ENCODE measurements around the gene SYT10. TPM values are rescaled to one million over a fixed set of nuclear protein-coding genes. Genes with fewer than 3 reads are reported as not detected.
"Not testable (repeated sequence)": the region's sequence is repeated elsewhere in the genome, so short reads cannot be mapped to it uniquely, and the experiment has no call there.

Gene SYT10
- total RNA-seq, 6 experiments from 2014 or later, result 0.04 to 0.95 (median 0.18) TPM

GRCh38 chr12:33349791-33350190 lies 89.8 kb downstream of the SYT10 start:
- ATAC-seq (no peak), DNase-seq (no peak)
- H3K4me3 ChIP-seq, result no peak overlapping the region
- H3K36me3 ChIP-seq, result no peaks in the 10 kb centered on the region
- no peaks in the 10 kb centered on the region for H3K27me3 ChIP-seq
- TF ChIP-seq POLR2A (IDR thresholded peaks at IDR 0.05), result no peak
- TF ChIP-seq, protein P1, sequence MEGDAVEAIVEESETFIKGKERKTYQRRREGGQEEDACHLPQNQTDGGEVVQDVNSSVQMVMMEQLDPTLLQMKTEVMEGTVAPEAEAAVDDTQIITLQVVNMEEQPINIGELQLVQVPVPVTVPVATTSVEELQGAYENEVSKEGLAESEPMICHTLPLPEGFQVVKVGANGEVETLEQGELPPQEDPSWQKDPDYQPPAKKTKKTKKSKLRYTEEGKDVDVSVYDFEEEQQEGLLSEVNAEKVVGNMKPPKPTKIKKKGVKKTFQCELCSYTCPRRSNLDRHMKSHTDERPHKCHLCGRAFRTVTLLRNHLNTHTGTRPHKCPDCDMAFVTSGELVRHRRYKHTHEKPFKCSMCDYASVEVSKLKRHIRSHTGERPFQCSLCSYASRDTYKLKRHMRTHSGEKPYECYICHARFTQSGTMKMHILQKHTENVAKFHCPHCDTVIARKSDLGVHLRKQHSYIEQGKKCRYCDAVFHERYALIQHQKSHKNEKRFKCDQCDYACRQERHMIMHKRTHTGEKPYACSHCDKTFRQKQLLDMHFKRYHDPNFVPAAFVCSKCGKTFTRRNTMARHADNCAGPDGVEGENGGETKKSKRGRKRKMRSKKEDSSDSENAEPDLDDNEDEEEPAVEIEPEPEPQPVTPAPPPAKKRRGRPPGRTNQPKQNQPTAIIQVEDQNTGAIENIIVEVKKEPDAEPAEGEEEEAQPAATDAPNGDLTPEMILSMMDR (IDR thresholded peaks at IDR 0.05), result no peak
- H3K9me3 ChIP-seq, result no peaks in the 10 kb centered on the region
- H3K27ac ChIP-seq, result no peak overlapping the region
- intact Hi-C loops (cut with DNase I), result no loop called here
- no peaks in the 10 kb centered on the region for H3K4me1 ChIP-seq

- not testable (repeated sequence) for H3K36me3 ChIP-seq, H3K4me3 ChIP-seq
Measured at GRCh38 chr12:33331961-33332398, 107.6 kb downstream of the SYT10 start.

GRCh38 chr12:33330940-33331339 lies 108.7 kb downstream of the SYT10 start:
- Histone ChIP-seq H3K36me3 (no peaks in the 10 kb centered on the region), H3K9me3 (no peaks in the 10 kb centered on the region), H3K4me1 (no peaks in the 10 kb centered on the region), H3K4me3 (no peak overlapping the region), H3K27ac (no peak overlapping the region), H3K27me3 (no peaks in the 10 kb centered on the region)
- intact Hi-C loops (cut with DNase I), result no loop called here
- TF ChIP-seq POLR2A (IDR thresholded peaks at IDR 0.05), result no peak
- TF ChIP-seq, protein P1 (IDR thresholded peaks at IDR 0.05), result no peak
- ATAC-seq (no peak), DNase-seq (no peak)
- WGBS (ENCODE audit: insufficient coverage, low coverage, low lambda C conversion rate, missing lambda C conversion rate), result 43% methylated on average over 2 of the region's 2 CpGs

More at GRCh38 chr12:33331961-33332398, 107.6 kb downstream of the SYT10 start:
- H3K4me1 ChIP-seq; ATAC-seq; H3K27me3 ChIP-seq; DNase-seq; H3K27ac ChIP-seq; intact Hi-C loops (cut with DNase I); H3K9me3 ChIP-seq: not testable (repeated sequence)
- 85% methylated on average over 12 of the region's 15 CpGs for WGBS (ENCODE audit: insufficient coverage, low coverage, low lambda C conversion rate, missing lambda C conversion rate)
